HCT116 (cell line): Measurements from ENCODE around the gene ZNF264. TPM values are rescaled to one million over a fixed set of nuclear protein-coding genes. Genes with fewer than 3 reads are reported as not detected.

Source experiments
- ATAC-seq: fragments of 200-7000 bp; cut with Tn5 transposase; 2 replicates; pipeline ENCODE4 v1.9.1; 2020; ENCODE audit warnings: mild to moderate bottlenecking, moderate library complexity
- BruUV-seq: library from RNA; stranded (reverse); fragments of 400-500 nt; replicated peaks from 2 replicates; lab custom pipeline; 2021; lab: Mats Ljungman, UMichigan
- CTCF ChIA-PET: fragments of 300-600 bp; sonication (Branson Sonifier 250); formaldehyde crosslinking; loops from one replicate; lab custom pipeline; 2021; ENCODE audit warnings: antibody characterized with exemption; lab: Charles Lee
- POLR2A ChIA-PET: fragments of 300-600, 350-600 bp; sonication (Branson Sonifier 250); formaldehyde crosslinking; loops from one replicate; lab custom pipeline; 2021; ENCODE audit warnings: antibody characterized with exemption; lab: Charles Lee
- RAD21 ChIA-PET, 2 experiments: fragments of 300-600 bp; sonication (Branson Sonifier 250); formaldehyde crosslinking; loops; one replicate each; lab custom pipeline; 2023; ENCODE audit warnings: low total read pairs in 2 of 2; ENCODE audit not compliant: uncharacterized antibody in 2 of 2, unreplicated experiment in 2 of 2, low non-redundant PET in 1 of 2; lab: Charles Lee
- DNase-seq: peaks from one replicate; pipeline ENCODE4 v3.0.0-alpha.2; 2010; ENCODE audit warnings: low read depth, low spot score
- H2AFZ ChIP-seq: fragments of 200-600 bp; shearing (Covaris generic), sonication (generic); 2 replicates; pipeline ENCODE4 v1.6.1; 2017; ENCODE audit warnings: low read depth, mixed run types, mixed read lengths, antibody characterized with exemption, low read length; ENCODE audit not compliant: poor library complexity, severe bottlenecking
- H3K27ac ChIP-seq: 2 replicates; pipeline ENCODE4 v1.5.1; 2012; ENCODE audit warnings: low read depth, low read length
- H3K27me3 ChIP-seq: fragments of 200-600 bp; sonication (generic); 2 replicates; pipeline ENCODE4 v1.6.1; 2016; ENCODE audit warnings: mixed run types, low read length, mixed read lengths; ENCODE audit not compliant: insufficient read depth
- H3K36me3 ChIP-seq, 2 experiments: fragments of 200-500 bp in 1 of 2; fragments of 200-600 bp in 1 of 2; sonication (Bioruptor generic) in 1 of 2; sonication (generic) in 1 of 2; 2 replicates each; pipeline versions ENCODE4 v1.5.1 to v1.6.1; 2014 to 2016; ENCODE audit warnings: low read length in 2 of 2, inconsistent platforms in 1 of 2, mixed read lengths in 1 of 2, mixed run types in 1 of 2; ENCODE audit not compliant: insufficient read depth in 2 of 2, control insufficient read depth in 1 of 2
- H3K4me1 ChIP-seq, 2 experiments: fragments of 200-600 bp in 1 of 2; sonication (generic) in 1 of 2; 2 replicates each; pipeline versions ENCODE4 v1.5.1 to v1.6.1; 2012 to 2017; ENCODE audit warnings: low read length in 2 of 2, inconsistent platforms in 1 of 2, mild to moderate bottlenecking in 1 of 2, mixed read lengths in 1 of 2, mixed run types in 1 of 2, moderate library complexity in 1 of 2; ENCODE audit not compliant: insufficient read depth in 2 of 2, control insufficient read depth in 1 of 2
- H3K4me2 ChIP-seq: fragments of 200-600 bp; sonication (generic); 2 replicates; pipeline ENCODE4 v1.6.1; 2017; ENCODE audit warnings: mixed run types, low read length, mixed read lengths
- H3K4me3 ChIP-seq, 2 experiments: fragments of 200-600 bp in 1 of 2; sonication (generic) in 1 of 2; replicated peaks in 1 of 2; 2 replicates each; pipeline ENCODE4 v1.5.1; 2011 to 2016; ENCODE audit warnings: low read length in 2 of 2, control low read depth in 1 of 2, low read depth in 1 of 2, mild to moderate bottlenecking in 1 of 2, mixed read lengths in 1 of 2, mixed run types in 1 of 2
- H3K79me2 ChIP-seq: fragments of 200-600 bp; sonication (generic); 2 replicates; pipeline ENCODE4 v1.6.1; 2017; ENCODE audit warnings: mild to moderate bottlenecking, mixed run types, low read length, moderate library complexity, mixed read lengths; ENCODE audit not compliant: insufficient read depth
- H3K9ac ChIP-seq: fragments of 200-600 bp; sonication (generic); 2 replicates; pipeline ENCODE4 v1.6.1; 2016; ENCODE audit warnings: low read length, mixed read lengths
- H3K9me2 ChIP-seq: fragments of 200-600 bp; sonication (generic), shearing (Covaris generic); 2 replicates; pipeline ENCODE4 v1.6.1; 2017; ENCODE audit warnings: mixed run types, mild to moderate bottlenecking, moderate library complexity; ENCODE audit not compliant: insufficient read depth
- H3K9me3 ChIP-seq, 2 experiments: fragments of 200-500 bp in 1 of 2; fragments of 200-600 bp in 1 of 2; sonication (Bioruptor generic) in 1 of 2; sonication (generic) in 1 of 2; 2 replicates each; pipeline ENCODE4 v1.6.1; 2014 to 2017; ENCODE audit warnings: low read length in 2 of 2, mixed read lengths in 2 of 2, inconsistent platforms in 1 of 2, low read depth in 1 of 2, mild to moderate bottlenecking in 1 of 2, mixed run types in 1 of 2, moderate library complexity in 1 of 2; ENCODE audit not compliant: control insufficient read depth in 1 of 2, insufficient read depth in 1 of 2
- H4K20me1 ChIP-seq: fragments of 200-600 bp; sonication (generic), shearing (Covaris generic); 2 replicates; pipeline ENCODE4 v1.6.1; 2017; ENCODE audit warnings: mixed run types, mild to moderate bottlenecking, moderate library complexity; ENCODE audit not compliant: insufficient read depth
- CBX3 ChIP-seq: IDR thresholded peaks from 2 replicates; pipeline ENCODE4 v1.6.1; 2012; ENCODE audit warnings: low read depth
- CEBPB ChIP-seq: IDR thresholded peaks from 2 replicates; pipeline ENCODE4 v1.6.1; 2012; ENCODE audit warnings: low read depth
- EGR1 ChIP-seq: IDR thresholded peaks from 2 replicates; pipeline ENCODE4 v1.6.1; 2012; ENCODE audit warnings: low read depth
- ELF1 ChIP-seq: IDR thresholded peaks from 2 replicates; pipeline ENCODE4 v1.6.1; 2012; ENCODE audit warnings: low read depth, borderline replicate concordance
- EZH2 ChIP-seq: fragments of 200-600 bp; sonication (generic); IDR thresholded peaks from 2 replicates; pipeline ENCODE4 v1.6.1; 2017; ENCODE audit warnings: antibody characterized with exemption, mixed run types
- EZH2phosphoT487 ChIP-seq: fragments of 200-600 bp; IDR thresholded peaks from 2 replicates; pipeline ENCODE4 v1.6.1; 2018; ENCODE audit warnings: antibody characterized with exemption, borderline replicate concordance
- JUND ChIP-seq: IDR thresholded peaks from 2 replicates; pipeline ENCODE4 v1.6.1; 2012
- SIN3A ChIP-seq: IDR thresholded peaks from 2 replicates; pipeline ENCODE4 v1.6.1; 2012; ENCODE audit warnings: low read depth
- SP1 ChIP-seq: IDR thresholded peaks from 2 replicates; pipeline ENCODE4 v1.6.1; 2012; ENCODE audit warnings: low read depth
- SRF ChIP-seq: IDR thresholded peaks from 2 replicates; pipeline ENCODE4 v1.6.1; 2012; ENCODE audit warnings: low read depth
- YY1 ChIP-seq: IDR thresholded peaks from 2 replicates; pipeline ENCODE4 v1.6.1; 2011; ENCODE audit warnings: low read length, low read depth, moderate library complexity, mild to moderate bottlenecking; ENCODE audit not compliant: insufficient replicate concordance; ENCODE audit errors: extremely low read depth
- ZFX ChIP-seq: fragments of 450-650 bp; IDR thresholded peaks from 2 replicates; pipeline ENCODE4 v1.6.1; 2017
- intact Hi-C: fragments of 100-400 bp; cut with micrococcal nuclease; formaldehyde crosslinking; loops from 2 replicates; pipeline ENCODE4 v1.10.0; 2022
- total RNA-seq: library from RNA; stranded (reverse); gene quantifications from one replicate; pipeline ENCODE4 v1.2.1, GENCODE V29; 2021; ENCODE audit not compliant: unreplicated experiment
- TF ChIP-seq, protein P1 (sequence below): IDR thresholded peaks from 2 replicates; pipeline ENCODE4 v1.6.1; 2011; ENCODE audit warnings: mild to moderate bottlenecking, low read length, moderate library complexity; ENCODE audit not compliant: insufficient replicate concordance; ENCODE audit errors: extremely low read depth
- TF ChIP-seq, protein P2 (sequence below): IDR thresholded peaks from 2 replicates; pipeline ENCODE4 v1.6.1; 2012
- TF ChIP-seq, protein P3 (sequence below), 3 experiments: fragments of 200-600 bp in 1 of 3; sonication (generic) in 1 of 3; IDR thresholded peaks in 2 of 3; conservative IDR thresholded peaks in 1 of 3; 2 replicates each; pipeline ENCODE4 v1.5.1; 2012 to 2017; ENCODE audit warnings: low read depth in 2 of 3, low read length in 2 of 3, antibody characterized with exemption in 1 of 3, borderline replicate concordance in 1 of 3, control low read depth in 1 of 3, mild to moderate bottlenecking in 1 of 3, mixed read lengths in 1 of 3, mixed run types in 1 of 3, moderate library complexity in 1 of 3; ENCODE audit not compliant: insufficient read depth in 1 of 3
- TF ChIP-seq, protein P4 (sequence below): IDR thresholded peaks from 2 replicates; pipeline ENCODE4 v1.6.1; 2012; ENCODE audit warnings: low read depth

The ZNF264 gene
- total RNA-seq, 1 experiment from 2014 or later = 30.3 TPM

DNA sequence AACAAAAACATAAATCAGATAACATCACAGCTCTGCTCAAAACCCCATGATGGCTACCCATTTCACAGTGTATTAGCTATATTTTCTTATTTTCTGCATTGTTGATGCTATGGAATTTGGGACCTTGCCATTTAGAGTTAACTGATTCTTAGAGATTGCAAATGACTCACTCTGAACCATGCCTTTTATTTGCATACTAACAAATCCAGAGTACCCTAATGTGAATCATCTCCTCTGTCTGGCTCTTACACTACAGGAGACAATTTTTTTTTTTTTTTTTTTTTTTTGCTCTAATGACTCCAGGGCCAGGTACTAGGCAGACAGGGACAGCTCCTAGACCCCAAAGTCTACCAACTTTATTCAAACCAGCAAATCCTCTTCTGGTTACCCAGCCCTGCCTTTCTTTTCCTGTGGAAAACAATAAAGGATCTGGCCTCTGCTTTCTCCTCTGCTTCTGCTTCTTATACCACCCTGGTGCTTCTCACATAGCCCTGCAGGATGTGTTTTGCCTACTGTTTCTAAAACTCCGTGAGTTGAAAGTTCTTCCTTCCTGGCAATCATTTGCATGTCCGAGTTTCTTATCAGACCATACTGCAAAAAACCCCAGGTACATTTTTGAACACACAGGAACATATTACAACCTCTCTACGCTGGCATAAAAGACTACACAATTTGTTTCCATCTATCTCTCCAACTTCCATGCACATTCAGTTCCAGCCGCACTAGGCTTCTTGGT, 78.4 kb downstream of the ZNF264 start:
- Histone ChIP-seq H3K9me3 (no peaks in the 10 kb centered on the region), H3K27me3 (no peaks in the 10 kb centered on the region), H3K4me3 (no peak overlapping the region), H3K9me2 (no peaks in the 10 kb centered on the region), H3K9ac (no peak overlapping the region), H3K4me1 (no peaks in the 10 kb centered on the region), H3K27ac (no peak overlapping the region), H3K79me2 (no peaks in the 10 kb centered on the region), H4K20me1 (no peaks in the 10 kb centered on the region), H2AFZ (no peak overlapping the region), H3K36me3 (no peaks in the 10 kb centered on the region), H3K4me2 (no peak overlapping the region)
- ChIA-PET RAD21 (interaction anchor here in 1 of 2 experiments (0.6 kb wide), 1 partner anchor 73 kb away, joined by 3 read pairs; no protein-coding TSS in a partner anchor), CTCF (no interaction called here), POLR2A (no interaction called here)
- no peak for TF ChIP-seq EZH2phosphoT487
- no peak for TF ChIP-seq YY1
- TF ChIP-seq SRF = no peak
- TF ChIP-seq EZH2 = no peak
- TF ChIP-seq JUND = no peak
- TF ChIP-seq CEBPB = no peak
- no peak for TF ChIP-seq ELF1
- TF ChIP-seq, protein P1, sequence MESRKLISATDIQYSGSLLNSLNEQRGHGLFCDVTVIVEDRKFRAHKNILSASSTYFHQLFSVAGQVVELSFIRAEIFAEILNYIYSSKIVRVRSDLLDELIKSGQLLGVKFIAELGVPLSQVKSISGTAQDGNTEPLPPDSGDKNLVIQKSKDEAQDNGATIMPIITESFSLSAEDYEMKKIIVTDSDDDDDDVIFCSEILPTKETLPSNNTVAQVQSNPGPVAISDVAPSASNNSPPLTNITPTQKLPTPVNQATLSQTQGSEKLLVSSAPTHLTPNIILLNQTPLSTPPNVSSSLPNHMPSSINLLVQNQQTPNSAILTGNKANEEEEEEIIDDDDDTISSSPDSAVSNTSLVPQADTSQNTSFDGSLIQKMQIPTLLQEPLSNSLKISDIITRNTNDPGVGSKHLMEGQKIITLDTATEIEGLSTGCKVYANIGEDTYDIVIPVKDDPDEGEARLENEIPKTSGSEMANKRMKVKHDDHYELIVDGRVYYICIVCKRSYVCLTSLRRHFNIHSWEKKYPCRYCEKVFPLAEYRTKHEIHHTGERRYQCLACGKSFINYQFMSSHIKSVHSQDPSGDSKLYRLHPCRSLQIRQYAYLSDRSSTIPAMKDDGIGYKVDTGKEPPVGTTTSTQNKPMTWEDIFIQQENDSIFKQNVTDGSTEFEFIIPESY = no peak
- TF ChIP-seq SIN3A = no peak
- no peak for TF ChIP-seq ZFX
- TF ChIP-seq, protein P2, sequence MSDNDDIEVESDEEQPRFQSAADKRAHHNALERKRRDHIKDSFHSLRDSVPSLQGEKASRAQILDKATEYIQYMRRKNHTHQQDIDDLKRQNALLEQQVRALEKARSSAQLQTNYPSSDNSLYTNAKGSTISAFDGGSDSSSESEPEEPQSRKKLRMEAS = no peak
- no peak for TF ChIP-seq SP1
- TF ChIP-seq, protein P3, sequence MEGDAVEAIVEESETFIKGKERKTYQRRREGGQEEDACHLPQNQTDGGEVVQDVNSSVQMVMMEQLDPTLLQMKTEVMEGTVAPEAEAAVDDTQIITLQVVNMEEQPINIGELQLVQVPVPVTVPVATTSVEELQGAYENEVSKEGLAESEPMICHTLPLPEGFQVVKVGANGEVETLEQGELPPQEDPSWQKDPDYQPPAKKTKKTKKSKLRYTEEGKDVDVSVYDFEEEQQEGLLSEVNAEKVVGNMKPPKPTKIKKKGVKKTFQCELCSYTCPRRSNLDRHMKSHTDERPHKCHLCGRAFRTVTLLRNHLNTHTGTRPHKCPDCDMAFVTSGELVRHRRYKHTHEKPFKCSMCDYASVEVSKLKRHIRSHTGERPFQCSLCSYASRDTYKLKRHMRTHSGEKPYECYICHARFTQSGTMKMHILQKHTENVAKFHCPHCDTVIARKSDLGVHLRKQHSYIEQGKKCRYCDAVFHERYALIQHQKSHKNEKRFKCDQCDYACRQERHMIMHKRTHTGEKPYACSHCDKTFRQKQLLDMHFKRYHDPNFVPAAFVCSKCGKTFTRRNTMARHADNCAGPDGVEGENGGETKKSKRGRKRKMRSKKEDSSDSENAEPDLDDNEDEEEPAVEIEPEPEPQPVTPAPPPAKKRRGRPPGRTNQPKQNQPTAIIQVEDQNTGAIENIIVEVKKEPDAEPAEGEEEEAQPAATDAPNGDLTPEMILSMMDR (IDR thresholded peaks at IDR 0.05 in 2 of 3, conservative IDR thresholded peaks at IDR 0.05 in 1 of 3; ENCODE audit: borderline replicate concordance in 1 of 3, insufficient read depth in 1 of 3, low read depth in 2 of 3, low read length in 2 of 3) = no peak
- TF ChIP-seq EGR1 = no peak
- TF ChIP-seq, protein P4, sequence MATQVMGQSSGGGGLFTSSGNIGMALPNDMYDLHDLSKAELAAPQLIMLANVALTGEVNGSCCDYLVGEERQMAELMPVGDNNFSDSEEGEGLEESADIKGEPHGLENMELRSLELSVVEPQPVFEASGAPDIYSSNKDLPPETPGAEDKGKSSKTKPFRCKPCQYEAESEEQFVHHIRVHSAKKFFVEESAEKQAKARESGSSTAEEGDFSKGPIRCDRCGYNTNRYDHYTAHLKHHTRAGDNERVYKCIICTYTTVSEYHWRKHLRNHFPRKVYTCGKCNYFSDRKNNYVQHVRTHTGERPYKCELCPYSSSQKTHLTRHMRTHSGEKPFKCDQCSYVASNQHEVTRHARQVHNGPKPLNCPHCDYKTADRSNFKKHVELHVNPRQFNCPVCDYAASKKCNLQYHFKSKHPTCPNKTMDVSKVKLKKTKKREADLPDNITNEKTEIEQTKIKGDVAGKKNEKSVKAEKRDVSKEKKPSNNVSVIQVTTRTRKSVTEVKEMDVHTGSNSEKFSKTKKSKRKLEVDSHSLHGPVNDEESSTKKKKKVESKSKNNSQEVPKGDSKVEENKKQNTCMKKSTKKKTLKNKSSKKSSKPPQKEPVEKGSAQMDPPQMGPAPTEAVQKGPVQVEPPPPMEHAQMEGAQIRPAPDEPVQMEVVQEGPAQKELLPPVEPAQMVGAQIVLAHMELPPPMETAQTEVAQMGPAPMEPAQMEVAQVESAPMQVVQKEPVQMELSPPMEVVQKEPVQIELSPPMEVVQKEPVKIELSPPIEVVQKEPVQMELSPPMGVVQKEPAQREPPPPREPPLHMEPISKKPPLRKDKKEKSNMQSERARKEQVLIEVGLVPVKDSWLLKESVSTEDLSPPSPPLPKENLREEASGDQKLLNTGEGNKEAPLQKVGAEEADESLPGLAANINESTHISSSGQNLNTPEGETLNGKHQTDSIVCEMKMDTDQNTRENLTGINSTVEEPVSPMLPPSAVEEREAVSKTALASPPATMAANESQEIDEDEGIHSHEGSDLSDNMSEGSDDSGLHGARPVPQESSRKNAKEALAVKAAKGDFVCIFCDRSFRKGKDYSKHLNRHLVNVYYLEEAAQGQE = no peak
- no peak for TF ChIP-seq CBX3
- ATAC-seq = no peak
- no peak for DNase-seq
- no TSS peak for BruUV-seq
- intact Hi-C loops = no loop called here
